Gastroesophageal sphincter (tissue), 4 donors: ENCODE measurements around the gene ERC1. TPM values are rescaled to one million over a fixed set of nuclear protein-coding genes. Genes with fewer than 3 reads are reported as not detected.
"Not testable (repeated sequence)": the region's sequence is repeated elsewhere in the genome, so short reads cannot be mapped to it uniquely, and the experiment has no call there.

Experiments used
- ATAC-seq: fragments of 150-250 bp; one replicate; pipeline ENCODE4 v1.9.1; 2016; ENCODE audit warnings: mild to moderate bottlenecking, moderate library complexity
- H3K27ac ChIP-seq, 4 donors: fragments of 200-600 bp; sonication (generic) in 3 of 4; 1 replicate in 3 of 4; 2 replicates in 1 of 4; pipeline ENCODE4 v1.5.1; 2016 to 2019
- H3K27me3 ChIP-seq: fragments of 200-600 bp; sonication (generic); one replicate; pipeline ENCODE4 v1.5.1; 2019
- H3K36me3 ChIP-seq, 2 donors: fragments of 200-600 bp; sonication (generic); one replicate each; pipeline ENCODE4 v1.5.1; 2019; ENCODE audit warnings: control low read depth in 1 of 2
- H3K4me1 ChIP-seq, 3 donors: fragments of 200-600 bp; sonication (generic); 1 replicate in 2 of 3; 2 replicates in 1 of 3; pipeline ENCODE4 v1.5.1; 2016 to 2019; ENCODE audit warnings: control low read depth in 2 of 3
- H3K4me3 ChIP-seq, 2 donors: fragments of 200-600 bp; sonication (generic); one replicate each; pipeline ENCODE4 v1.5.1; 2019; ENCODE audit warnings: mild to moderate bottlenecking in 1 of 2, moderate library complexity in 1 of 2
- H3K9me3 ChIP-seq, 3 donors: fragments of 200-600 bp; sonication (generic); one replicate each; pipeline ENCODE4 v1.5.1; 2017 to 2019; ENCODE audit warnings: control low read depth in 2 of 3
- EP300 ChIP-seq: sonication (generic); formaldehyde crosslinking; IDR thresholded peaks from one replicate; pipeline ENCODE4 v1.6.1; 2017; ENCODE audit warnings: antibody characterized with exemption, mild to moderate bottlenecking
- POLR2A ChIP-seq, 2 donors: fragments of 450-650 bp; IDR thresholded peaks; one replicate each; pipeline ENCODE4 v1.6.1; 2017; ENCODE audit warnings: antibody characterized with exemption in 2 of 2, mild to moderate bottlenecking in 2 of 2, moderate library complexity in 1 of 2
- POLR2AphosphoS5 ChIP-seq: sonication (generic); formaldehyde crosslinking; IDR thresholded peaks from one replicate; pipeline ENCODE4 v1.6.1; 2017; ENCODE audit warnings: antibody characterized with exemption
- WGBS, 2 donors: methylation state at CpG; one replicate each; pipeline ENCODE4 v1.1.5; 2018; ENCODE audit warnings: low coverage in 1 of 2; 5-methylcytosine and 5-hydroxymethylcytosine counted together
- total RNA-seq, 4 donors: library from RNA; depleted of rRNA; stranded (reverse); fragments of >200 nt; gene quantifications; one replicate each; pipeline ENCODE4 v1.1.0, GENCODE V29; 2016
- TF ChIP-seq, protein P1 (sequence below), 4 experiments: fragments of 200-600 bp in 2 of 4; fragments of 450-650 bp in 2 of 4; sonication (generic) in 1 of 4; IDR thresholded peaks; one replicate each; pipeline ENCODE4 v1.5.1; 2017 to 2019; ENCODE audit warnings: antibody characterized with exemption in 4 of 4, mild to moderate bottlenecking in 2 of 4, moderate library complexity in 2 of 4

The ERC1 gene
- total RNA-seq, 4 donors from 2014 or later, result 38.3 to 80.2 (median 58.4) TPM

DNA sequence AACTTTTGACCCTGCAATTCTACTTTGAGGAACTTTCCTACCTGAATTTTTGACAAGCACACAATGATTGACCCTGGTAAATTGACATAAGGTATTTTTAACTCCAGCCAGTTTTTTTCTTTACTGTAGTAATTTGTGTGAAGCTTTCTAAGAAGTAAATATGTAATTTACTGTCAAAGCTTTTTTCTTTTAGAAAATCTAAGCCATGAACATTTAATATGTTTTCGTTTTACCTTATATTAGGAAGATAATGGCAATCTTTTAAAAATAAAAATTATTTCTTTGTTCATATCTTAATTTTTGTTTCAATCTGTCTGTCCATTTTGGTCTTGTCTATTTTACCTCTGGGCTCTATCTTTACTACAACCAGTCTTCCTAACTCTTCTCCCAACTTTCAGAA, 323.5 kb downstream of the ERC1 start:
- TF ChIP-seq, protein P1, sequence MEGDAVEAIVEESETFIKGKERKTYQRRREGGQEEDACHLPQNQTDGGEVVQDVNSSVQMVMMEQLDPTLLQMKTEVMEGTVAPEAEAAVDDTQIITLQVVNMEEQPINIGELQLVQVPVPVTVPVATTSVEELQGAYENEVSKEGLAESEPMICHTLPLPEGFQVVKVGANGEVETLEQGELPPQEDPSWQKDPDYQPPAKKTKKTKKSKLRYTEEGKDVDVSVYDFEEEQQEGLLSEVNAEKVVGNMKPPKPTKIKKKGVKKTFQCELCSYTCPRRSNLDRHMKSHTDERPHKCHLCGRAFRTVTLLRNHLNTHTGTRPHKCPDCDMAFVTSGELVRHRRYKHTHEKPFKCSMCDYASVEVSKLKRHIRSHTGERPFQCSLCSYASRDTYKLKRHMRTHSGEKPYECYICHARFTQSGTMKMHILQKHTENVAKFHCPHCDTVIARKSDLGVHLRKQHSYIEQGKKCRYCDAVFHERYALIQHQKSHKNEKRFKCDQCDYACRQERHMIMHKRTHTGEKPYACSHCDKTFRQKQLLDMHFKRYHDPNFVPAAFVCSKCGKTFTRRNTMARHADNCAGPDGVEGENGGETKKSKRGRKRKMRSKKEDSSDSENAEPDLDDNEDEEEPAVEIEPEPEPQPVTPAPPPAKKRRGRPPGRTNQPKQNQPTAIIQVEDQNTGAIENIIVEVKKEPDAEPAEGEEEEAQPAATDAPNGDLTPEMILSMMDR (IDR thresholded peaks at IDR 0.05), result no peak
- TF ChIP-seq POLR2A (IDR thresholded peaks at IDR 0.05) (no peak), EP300 (no peak), POLR2AphosphoS5 (no peak)
- Histone ChIP-seq H3K27ac (no peak overlapping the region), H3K27me3 (no peaks in the 10 kb centered on the region), H3K4me3 (no peak overlapping the region), H3K4me1 (peaks cover 0 to 21% (median 6%) of the 10 kb centered on the region in 3 donors), H3K36me3 (peaks cover 0 to 19% of the 10 kb centered on the region in 2 donors), H3K9me3 (peaks cover 0 to 7% (median 0%) of the 10 kb centered on the region in 3 donors)
- no peak for ATAC-seq
- WGBS, 2 donors, result 95 to 100% methylated on average over 1 of the region's 1 CpG

DNA sequence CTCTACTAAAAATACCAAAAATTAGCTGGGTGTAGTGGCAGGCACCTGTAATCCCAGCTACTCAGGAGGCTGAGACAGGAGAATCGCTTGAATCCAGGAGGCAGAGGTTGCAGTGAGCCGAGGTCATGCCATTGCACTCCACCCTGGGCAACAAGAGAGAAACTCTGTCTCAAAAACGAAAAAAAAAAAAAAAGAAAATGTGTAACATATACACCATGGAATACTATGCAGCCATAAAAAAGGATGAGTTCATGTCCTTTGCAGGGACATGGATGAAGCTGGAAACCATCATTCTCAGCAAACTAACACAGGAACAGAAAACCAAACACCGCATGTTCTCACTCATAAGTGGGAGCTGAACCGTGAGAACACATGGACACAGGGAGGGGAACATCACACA, 326.0 kb downstream of the ERC1 start:
- not testable (repeated sequence) for H3K9me3 ChIP-seq, H3K27me3 ChIP-seq, H3K4me3 ChIP-seq, ATAC-seq, H3K27ac ChIP-seq
- peaks cover 0 to 19% of the 10 kb centered on the region in 2 donors for H3K36me3 ChIP-seq
- peaks cover 0 to 26% (median 6%) of the 10 kb centered on the region in 3 donors for H3K4me1 ChIP-seq
- WGBS, 2 donors, result 100% methylated on average over 4 of the region's 5 CpGs; no CpG with 5 or more reads in 1 of the 2 donors

DNA sequence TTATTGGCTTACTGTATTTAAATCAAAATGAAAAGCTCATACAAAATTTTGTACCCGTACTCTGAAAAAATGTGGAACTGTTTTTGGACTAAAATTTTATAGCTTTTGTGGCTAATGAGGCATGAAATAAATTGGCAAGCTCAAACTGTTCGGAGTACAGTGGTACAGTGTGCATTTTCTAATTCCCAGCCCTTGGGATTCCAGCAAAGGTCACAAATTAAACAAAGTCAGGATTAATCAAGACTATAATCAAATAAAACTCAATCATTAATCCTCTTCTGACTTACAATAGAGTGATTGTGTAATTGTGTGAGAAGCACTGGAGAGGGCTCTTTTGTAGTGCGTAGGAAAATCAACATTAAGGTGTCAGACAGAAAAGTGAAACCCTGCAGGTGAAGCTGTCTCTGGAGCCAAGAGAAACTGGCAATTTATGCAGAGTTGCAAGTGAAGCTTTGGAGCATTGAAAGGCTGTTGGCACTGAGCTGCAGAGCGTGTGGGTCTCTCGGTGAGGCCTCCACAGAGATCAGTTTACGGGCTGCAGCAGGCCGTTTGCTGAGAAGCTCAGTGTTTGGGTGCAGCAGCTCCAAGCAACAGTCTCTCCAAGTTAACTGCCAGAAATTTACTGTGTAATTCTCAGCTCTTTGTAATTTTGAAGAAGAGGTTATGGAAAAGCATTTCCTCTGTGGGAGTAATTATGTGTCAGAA, 327.5 kb downstream of the ERC1 start:
- peak overlapping the region; percentile 26 to 41 (median 34) for H3K27ac ChIP-seq
- TF ChIP-seq EP300 (no peak), POLR2A (IDR thresholded peaks at IDR 0.05) (no peak), POLR2AphosphoS5 (no peak)
- TF ChIP-seq, protein P1 (IDR thresholded peaks at IDR 0.05), result no peak
- 11% methylated on average over 6 to 7 of the region's 7 CpGs for WGBS, 2 donors
- peak overlapping the region in 1 of 2 donors; percentile 6 for H3K4me3 ChIP-seq
- H3K9me3 ChIP-seq, result peaks cover 0 to 7% (median 0%) of the 10 kb centered on the region in 3 donors
- peaks cover 0 to 12% of the 10 kb centered on the region in 2 donors for H3K36me3 ChIP-seq
- peaks cover 0 to 26% (median 6%) of the 10 kb centered on the region in 3 donors for H3K4me1 ChIP-seq
- no peak for ATAC-seq
- no peaks in the 10 kb centered on the region for H3K27me3 ChIP-seq

DNA sequence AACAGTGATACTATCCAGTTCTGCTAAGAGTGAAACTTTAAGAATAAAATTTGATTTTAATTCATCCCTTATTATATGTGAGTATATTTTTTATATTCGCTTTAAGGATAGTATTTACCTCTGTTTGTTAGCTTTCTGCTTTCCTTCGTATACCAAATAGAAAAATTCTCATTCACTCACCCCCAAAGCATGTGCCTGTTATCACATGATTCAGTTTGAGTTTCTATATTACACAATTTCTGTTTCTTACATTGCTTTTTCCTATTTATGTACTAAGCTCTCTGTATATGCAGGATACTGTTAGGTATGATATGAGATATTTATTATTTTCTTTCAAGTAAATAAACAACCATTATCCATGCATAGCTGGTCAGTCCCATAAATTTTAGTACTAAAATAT, 328.2 kb downstream of the ERC1 start:
- TF ChIP-seq POLR2A (IDR thresholded peaks at IDR 0.05), result no peak
- no peak for TF ChIP-seq POLR2AphosphoS5
- TF ChIP-seq, protein P1 (IDR thresholded peaks at IDR 0.05), result no peak
- no peak for TF ChIP-seq EP300
- ATAC-seq, result no peak
- H3K4me1 ChIP-seq, result peaks cover 0 to 26% (median 6%) of the 10 kb centered on the region in 3 donors
- H3K4me3 ChIP-seq, result no peak overlapping the region
- H3K9me3 ChIP-seq, result peaks cover 0 to 3% (median 0%) of the 10 kb centered on the region in 3 donors
- 24 to 37% methylated on average over 2 of the region's 2 CpGs for WGBS, 2 donors
- H3K27me3 ChIP-seq, result no peaks in the 10 kb centered on the region
- H3K36me3 ChIP-seq, result peaks cover 0 to 10% of the 10 kb centered on the region in 2 donors
- peak overlapping the region; percentile 25 to 41 (median 30) for H3K27ac ChIP-seq

DNA sequence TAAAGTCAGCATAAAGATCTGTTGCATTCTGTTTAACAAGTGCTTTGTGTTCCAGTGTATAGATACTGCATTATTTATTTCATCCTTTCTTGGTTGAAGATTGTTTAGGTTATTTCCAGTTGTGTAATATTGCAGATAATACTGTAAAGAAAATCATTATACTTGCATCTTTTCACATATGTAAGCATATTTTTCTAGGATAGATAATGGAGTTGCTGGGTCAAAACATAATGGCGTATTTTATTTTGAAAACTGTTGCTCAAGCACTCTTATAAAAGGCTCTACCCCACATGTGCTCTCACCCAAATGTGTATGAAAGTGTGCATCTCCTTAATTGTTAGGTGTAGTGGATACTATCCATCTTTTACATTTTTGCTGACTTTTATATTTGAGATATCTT, 329.0 kb downstream of the ERC1 start:
- no peaks in the 10 kb centered on the region for H3K27me3 ChIP-seq
- H3K36me3 ChIP-seq, result peaks cover 0 to 1% of the 10 kb centered on the region in 2 donors
- no peak overlapping the region for H3K4me3 ChIP-seq
- WGBS, 2 donors, result 100% methylated on average over 1 of the region's 1 CpG
- no peak for TF ChIP-seq POLR2AphosphoS5
- TF ChIP-seq, protein P1 (IDR thresholded peaks at IDR 0.05), result no peak
- no peak for TF ChIP-seq EP300
- no peak for TF ChIP-seq POLR2A (IDR thresholded peaks at IDR 0.05)
- no peaks in the 10 kb centered on the region for H3K9me3 ChIP-seq
- H3K4me1 ChIP-seq, result peaks cover 0 to 26% (median 6%) of the 10 kb centered on the region in 3 donors
- no peak overlapping the region for H3K27ac ChIP-seq
- ATAC-seq, result no peak
